IMR-90 (cell line): ENCODE results near the gene PLB1. TPM values are rescaled to one million over a fixed set of nuclear protein-coding genes. Genes with fewer than 3 reads are reported as not detected.

ENCODE experiments used
- ATAC-seq: fragments of 200-7000 bp; cut with Tn5 transposase; 2 replicates; pipeline ENCODE4 v1.9.1; 2020; ENCODE audit warnings: low read depth, mild to moderate bottlenecking, moderate library complexity
- BruUV-seq: library from RNA; stranded (reverse); fragments of 400-500 nt; replicated peaks from 2 replicates; lab custom pipeline; 2021; lab: Mats Ljungman, UMichigan
- CTCF ChIA-PET: fragments of 300-600 bp; formaldehyde crosslinking; extraction: SDS; loops from one replicate; lab custom pipeline; 2021; ENCODE audit warnings: antibody characterized with exemption; lab: Yijun Ruan, JAX
- POLR2A ChIA-PET: fragments of 300-600 bp; sonication (Branson Sonifier 250); formaldehyde crosslinking; loops from one replicate; lab custom pipeline; 2022; ENCODE audit warnings: antibody characterized with exemption; ENCODE audit not compliant: unreplicated experiment; lab: Charles Lee
- DNase-seq: peaks from one replicate; pipeline ENCODE4 v3.0.0; 2013
- H2AFZ ChIP-seq: replicated peaks from 2 replicates; pipeline ENCODE3; 2013; ENCODE audit warnings: low read length, mild to moderate bottlenecking; ENCODE audit not compliant: poor library complexity
- H2AK5ac ChIP-seq: 2 replicates; pipeline ENCODE4 v1.6.1; 2013; ENCODE audit warnings: low read depth, low read length, inconsistent platforms
- H2AK9ac ChIP-seq: replicated peaks from 2 replicates; pipeline ENCODE3; 2013; ENCODE audit warnings: mild to moderate bottlenecking, low read depth, low read length, moderate library complexity; ENCODE audit not compliant: poor library complexity
- H2BK120ac ChIP-seq: 2 replicates; pipeline ENCODE4 v1.6.1; 2013; ENCODE audit warnings: low read depth, low read length, inconsistent platforms
- H2BK15ac ChIP-seq: 3 replicates; pipeline ENCODE4 v1.6.1; 2013; ENCODE audit warnings: low read depth, low read length, inconsistent platforms
- H2BK20ac ChIP-seq: 2 replicates; pipeline ENCODE4 v1.6.1; 2013; ENCODE audit warnings: low read depth, mild to moderate bottlenecking, inconsistent platforms, low read length, moderate library complexity
- H2BK5ac ChIP-seq: 2 replicates; pipeline ENCODE4 v1.6.1; 2013; ENCODE audit warnings: mild to moderate bottlenecking, low read depth, low read length, inconsistent platforms; ENCODE audit not compliant: poor library complexity, severe bottlenecking
- H3K14ac ChIP-seq: replicated peaks from 2 replicates; pipeline ENCODE4 v1.6.1; 2013; ENCODE audit warnings: low read depth, low read length, inconsistent platforms
- H3K18ac ChIP-seq: 2 replicates; pipeline ENCODE4 v1.6.1; 2013; ENCODE audit warnings: low read depth, low read length, control low read depth
- H3K23ac ChIP-seq: 2 replicates; pipeline ENCODE4 v1.6.1; 2013; ENCODE audit warnings: low read depth, low read length, inconsistent platforms
- H3K27ac ChIP-seq: 2 replicates; pipeline ENCODE4 v1.5.1; 2013; ENCODE audit warnings: mild to moderate bottlenecking, control low read depth, low read length; ENCODE audit not compliant: insufficient read depth
- H3K27me3 ChIP-seq: 2 replicates; pipeline ENCODE4 v1.6.1; 2013; ENCODE audit warnings: low read length; ENCODE audit not compliant: control insufficient read depth, insufficient read depth
- H3K36me3 ChIP-seq: 2 replicates; pipeline ENCODE4 v1.6.1; 2013; ENCODE audit warnings: low read length, mixed read lengths; ENCODE audit not compliant: control insufficient read depth, insufficient read depth
- H3K4ac ChIP-seq: 2 replicates; pipeline ENCODE4 v1.6.1; 2013; ENCODE audit warnings: low read depth, low read length, inconsistent platforms
- H3K4me1 ChIP-seq: 2 replicates; pipeline ENCODE4 v1.6.1; 2013; ENCODE audit warnings: low read length, mixed read lengths; ENCODE audit not compliant: control insufficient read depth, insufficient read depth
- H3K4me2 ChIP-seq: 2 replicates; pipeline ENCODE4 v1.6.1; 2013; ENCODE audit warnings: low read depth, mild to moderate bottlenecking, control low read depth, low read length, moderate library complexity
- H3K4me3 ChIP-seq: 2 replicates; pipeline ENCODE4 v1.5.1; 2013; ENCODE audit warnings: low read depth, mild to moderate bottlenecking, control low read depth, low read length, moderate library complexity; ENCODE audit not compliant: insufficient read depth
- H3K56ac ChIP-seq: 2 replicates; pipeline ENCODE4 v1.6.1; 2013; ENCODE audit warnings: low read length, inconsistent platforms; ENCODE audit not compliant: insufficient read depth; ENCODE audit errors: extremely low read depth
- H3K79me1 ChIP-seq, 2 experiments: 2 replicates each; pipeline ENCODE4 v1.6.1; 2013; ENCODE audit warnings: low read length in 2 of 2, inconsistent platforms in 1 of 2, low read depth in 1 of 2
- H3K9ac ChIP-seq: 2 replicates; pipeline ENCODE4 v1.6.1; 2013; ENCODE audit warnings: low read depth, low read length, control low read depth
- H3K9me1 ChIP-seq: 2 replicates; pipeline ENCODE4 v1.6.1; 2013; ENCODE audit warnings: low read length, inconsistent platforms; ENCODE audit not compliant: insufficient read depth
- H3K9me3 ChIP-seq: 2 replicates; pipeline ENCODE4 v1.6.1; 2013; ENCODE audit warnings: low read length; ENCODE audit not compliant: control insufficient read depth, insufficient read depth
- H4K20me1 ChIP-seq: 2 replicates; pipeline ENCODE4 v1.6.1; 2013; ENCODE audit warnings: low read length, inconsistent platforms; ENCODE audit not compliant: insufficient read depth
- H4K5ac ChIP-seq: 2 replicates; pipeline ENCODE4 v1.6.1; 2013; ENCODE audit warnings: mild to moderate bottlenecking, low read depth, low read length, control low read depth
- H4K8ac ChIP-seq, 2 experiments: 2 replicates each; pipeline ENCODE4 v1.6.1; 2013; ENCODE audit warnings: low read depth in 2 of 2, low read length in 2 of 2, control low read depth in 1 of 2, inconsistent platforms in 1 of 2
- H4K91ac ChIP-seq: 2 replicates; pipeline ENCODE4 v1.6.1; 2013; ENCODE audit warnings: low read depth, low read length, inconsistent platforms; ENCODE audit not compliant: insufficient read depth
- BHLHE40 ChIP-seq: fragments of 150-350 bp; IDR thresholded peaks from 2 replicates; pipeline ENCODE4 v1.6.1; 2016; ENCODE audit warnings: mild to moderate bottlenecking, low read depth, low read length
- CEBPB ChIP-seq: IDR thresholded peaks from 2 replicates; pipeline ENCODE4 v1.6.1; 2012; ENCODE audit warnings: low read depth, low read length, improper control_type of control experiment
- CHD1 ChIP-seq: IDR thresholded peaks from 2 replicates; pipeline ENCODE4 v1.6.1; 2012; ENCODE audit warnings: low read depth, low read length, improper control_type of control experiment
- FOS ChIP-seq: fragments of 150-350 bp; IDR thresholded peaks from 2 replicates; pipeline ENCODE4 v1.6.1; 2016; ENCODE audit warnings: low read depth, low read length
- MAFK ChIP-seq: IDR thresholded peaks from 2 replicates; pipeline ENCODE4 v1.6.1; 2012; ENCODE audit warnings: low read depth, low read length, improper control_type of control experiment
- MAZ ChIP-seq: IDR thresholded peaks from 2 replicates; pipeline ENCODE4 v1.6.1; 2012; ENCODE audit warnings: low read depth, mild to moderate bottlenecking, low read length, improper control_type of control experiment, moderate library complexity, borderline replicate concordance
- MXI1 ChIP-seq: IDR thresholded peaks from 2 replicates; pipeline ENCODE4 v1.6.1; 2012; ENCODE audit warnings: low read depth, mild to moderate bottlenecking, low read length, moderate library complexity, borderline replicate concordance
- NFE2L2 ChIP-seq: fragments of 150-350 bp; IDR thresholded peaks from 2 replicates; pipeline ENCODE4 v1.6.1; 2016; ENCODE audit warnings: low read depth, mild to moderate bottlenecking, low read length
- POLR2A ChIP-seq: IDR thresholded peaks from 2 replicates; pipeline ENCODE4 v1.6.1; 2012; ENCODE audit warnings: mild to moderate bottlenecking, low read depth, low read length
- RAD21 ChIP-seq: IDR thresholded peaks from 2 replicates; pipeline ENCODE4 v1.6.1; 2012; ENCODE audit warnings: low read length, improper control_type of control experiment
- RCOR1 ChIP-seq: IDR thresholded peaks from 2 replicates; pipeline ENCODE4 v1.6.1; 2012; ENCODE audit warnings: mild to moderate bottlenecking, low read length, improper control_type of control experiment; ENCODE audit not compliant: insufficient replicate concordance
- RFX5 ChIP-seq: IDR thresholded peaks from 2 replicates; pipeline ENCODE4 v1.8.0; 2012; ENCODE audit warnings: low read depth, mild to moderate bottlenecking, low read length, moderate library complexity
- WGBS, 2 experiments: methylation state at CpG; one replicate each; pipeline versions ENCODE4 v1.1.5 to v1.1.7; 2013; ENCODE audit warnings: missing lambda C conversion rate in 2 of 2; ENCODE audit not compliant: insufficient read length in 1 of 2; ENCODE audit errors: extremely low coverage in 2 of 2; 5-methylcytosine and 5-hydroxymethylcytosine counted together
- dilution Hi-C: fragments of 300-500 bp; cut with HindIII; formaldehyde crosslinking; loops from one replicate; pipeline ENCODE4 v1.14.3; 2018; ENCODE audit warnings: low sequenced_read_pairs; ENCODE audit not compliant: unreplicated experiment
- in situ Hi-C: fragments of 300-500 bp; cut with MboI; formaldehyde crosslinking; loops from 3 replicates; pipeline ENCODE4 v1.14.3; 2019; ENCODE audit warnings: low sequenced_read_pairs, inconsistent platforms, mixed read lengths
- intact Hi-C: fragments of 100-400 bp; cut with micrococcal nuclease; formaldehyde crosslinking; loops from 2 replicates; pipeline ENCODE4 v1.10.0; 2022
- polyA plus RNA-seq, 3 experiments: library from polyadenylated mRNA; depleted of rRNA; stranded (reverse); fragments of >200 nt; gene quantifications; 2 replicates each; pipeline ENCODE4 v1.2.3, GENCODE V29; 2012; ENCODE audit warnings: low replicate concordance in 1 of 3
- total RNA-seq: library from RNA; depleted of rRNA; stranded (reverse); fragments of >200 nt; gene quantifications from 2 replicates; pipeline ENCODE4 v1.2.3, GENCODE V29; 2012
- TF ChIP-seq, protein P1 (sequence below): fragments of 150-350 bp; IDR thresholded peaks from 2 replicates; pipeline ENCODE4 v1.6.1; 2016; ENCODE audit warnings: low read depth, mild to moderate bottlenecking, low read length, moderate library complexity, borderline replicate concordance

Gene PLB1
- total and polyA plus RNA-seq, 2 of the 4 experiments (the other 2 are of a cell fraction), result 0.74 to 0.90 TPM

DNA sequence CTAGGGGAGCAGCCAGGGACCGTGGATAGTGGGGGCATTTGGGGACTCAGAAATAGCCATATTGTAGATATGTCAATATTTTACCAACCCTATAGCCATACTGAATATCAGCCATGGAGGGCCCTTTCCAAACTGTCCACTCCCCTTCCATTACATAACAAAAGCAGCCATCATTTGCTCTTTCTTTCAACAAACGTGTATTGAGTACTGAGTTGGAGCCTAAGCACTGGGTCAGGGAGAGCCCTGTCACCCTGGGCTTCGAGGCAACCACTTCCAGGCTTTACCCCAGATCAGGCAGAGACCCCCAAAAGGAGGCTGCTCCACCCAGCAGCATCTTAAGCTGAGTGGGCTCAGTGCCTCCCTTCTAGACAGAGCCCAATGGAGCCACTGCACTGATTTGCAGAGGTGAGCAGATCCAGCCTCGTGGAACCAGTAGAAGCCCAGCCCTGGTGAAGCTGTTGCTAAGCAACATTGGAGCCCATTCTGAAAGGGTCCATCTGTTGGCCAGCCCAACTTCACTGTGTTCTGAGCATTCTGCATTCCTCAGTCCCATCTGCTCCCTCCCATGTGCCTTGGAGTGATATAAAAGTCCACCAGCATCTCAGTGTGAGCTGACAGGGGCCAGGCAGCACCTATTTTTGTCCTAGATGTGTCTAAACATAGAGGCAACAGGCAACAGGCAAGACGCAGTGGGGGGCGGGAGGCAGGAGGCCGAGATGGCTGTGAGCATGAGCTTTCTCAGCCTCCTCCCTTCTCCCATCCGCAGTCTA is 112.1 kb downstream of the PLB1 start:
- no peak overlapping the region for H4K5ac ChIP-seq
- H3K79me1 ChIP-seq, result peaks cover 0 to 5% of the 10 kb centered on the region in 2 experiments; a peak in 1 of 4 replicates
- peak overlapping the region; percentile 4; the same call in 1 of the 2 replicates for H2AK5ac ChIP-seq
- no peak overlapping the region for H2BK5ac ChIP-seq
- no peak overlapping the region for H3K27ac ChIP-seq
- H2BK20ac ChIP-seq, result no peak overlapping the region; the same call in 1 of the 2 replicates
- no peaks in the 10 kb centered on the region for H3K27me3 ChIP-seq
- intact Hi-C loops (no loop called here), in situ Hi-C loops (no loop called here), dilution Hi-C loops (no loop called here)
- no peak overlapping the region for H3K56ac ChIP-seq
- H2BK15ac ChIP-seq, result no peak overlapping the region
- H3K4me2 ChIP-seq, result no peak overlapping the region
- DNase-seq, result no peak
- no peak for ATAC-seq
- H2AFZ ChIP-seq, result peak overlapping the region; percentile 25
- H3K9me3 ChIP-seq, result no peaks in the 10 kb centered on the region
- no peaks in the 10 kb centered on the region; the same call in 1 of the 2 replicates for H4K20me1 ChIP-seq
- no peak overlapping the region for H3K18ac ChIP-seq
- H4K91ac ChIP-seq, result no peak overlapping the region
- H3K23ac ChIP-seq, result no peak overlapping the region
- H3K4me3 ChIP-seq, result no peak overlapping the region
- H4K8ac ChIP-seq, result no peak overlapping the region; a peak in 1 of 4 replicates
- no peak for TF ChIP-seq RCOR1
- TF ChIP-seq POLR2A, result no peak
- no peak for TF ChIP-seq CEBPB
- TF ChIP-seq FOS, result no peak
- no peak for TF ChIP-seq RFX5
- no peak for TF ChIP-seq MXI1
- no peak for TF ChIP-seq CHD1
- TF ChIP-seq NFE2L2, result no peak
- no peak for TF ChIP-seq RAD21
- TF ChIP-seq MAZ, result no peak
- TF ChIP-seq, protein P1, sequence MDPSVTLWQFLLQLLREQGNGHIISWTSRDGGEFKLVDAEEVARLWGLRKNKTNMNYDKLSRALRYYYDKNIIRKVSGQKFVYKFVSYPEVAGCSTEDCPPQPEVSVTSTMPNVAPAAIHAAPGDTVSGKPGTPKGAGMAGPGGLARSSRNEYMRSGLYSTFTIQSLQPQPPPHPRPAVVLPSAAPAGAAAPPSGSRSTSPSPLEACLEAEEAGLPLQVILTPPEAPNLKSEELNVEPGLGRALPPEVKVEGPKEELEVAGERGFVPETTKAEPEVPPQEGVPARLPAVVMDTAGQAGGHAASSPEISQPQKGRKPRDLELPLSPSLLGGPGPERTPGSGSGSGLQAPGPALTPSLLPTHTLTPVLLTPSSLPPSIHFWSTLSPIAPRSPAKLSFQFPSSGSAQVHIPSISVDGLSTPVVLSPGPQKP, result no peak
- no peak for TF ChIP-seq MAFK
- TF ChIP-seq BHLHE40, result no peak
- ChIA-PET POLR2A (no interaction called here), CTCF (no interaction called here)
- H3K36me3 ChIP-seq, result no peaks in the 10 kb centered on the region
- H3K9ac ChIP-seq, result no peak overlapping the region
- H3K9me1 ChIP-seq, result peaks cover 14% of the 10 kb centered on the region
- 83% methylated on average over 1 of the region's 8 CpGs; no CpG with 5 or more reads in 1 of the 2 experiments for WGBS, 2 experiments
- peaks cover 7% of the 10 kb centered on the region for H3K4me1 ChIP-seq
- no peak overlapping the region for H2BK120ac ChIP-seq
- no TSS peak for BruUV-seq
- H3K4ac ChIP-seq, result no peak overlapping the region
- no peak overlapping the region for H3K14ac ChIP-seq
- H2AK9ac ChIP-seq, result peak overlapping the region; percentile 62
